Activated CD4-positive, alpha-beta T cell treated with anti-CD3 and anti-CD28 coated beads, Interleukin-2, amount 10 ng/mL, durations not matched to agents 24 days and 14 days (primary cell): ENCODE results near the gene PSMD6. TPM values are rescaled to one million over a fixed set of nuclear protein-coding genes. Genes with fewer than 3 reads are reported as not detected.

Experiments
- DNase-seq: peaks from one replicate; pipeline ENCODE4 v3.0.0; 2022
- H3K27ac Mint-ChIP-seq: one replicate; pipeline ENCODE4 v1.8.0; 2022; ENCODE audit warnings: mild to moderate bottlenecking, mixed read lengths
- H3K27me3 Mint-ChIP-seq: one replicate; pipeline ENCODE4 v1.8.0; 2022; ENCODE audit warnings: mixed read lengths
- H3K36me3 Mint-ChIP-seq: one replicate; pipeline ENCODE4 v1.8.0; 2022; ENCODE audit warnings: low read depth, mild to moderate bottlenecking, mixed read lengths
- H3K4me1 Mint-ChIP-seq: one replicate; pipeline ENCODE4 v1.8.0; 2021; ENCODE audit warnings: mixed read lengths
- H3K4me3 Mint-ChIP-seq: one replicate; pipeline ENCODE4 v1.8.0; 2022; ENCODE audit warnings: mild to moderate bottlenecking, moderate library complexity, mixed read lengths
- H3K9me3 Mint-ChIP-seq: one replicate; pipeline ENCODE4 v1.8.0; 2021; ENCODE audit warnings: mixed read lengths
- intact Hi-C: fragments of 100-400 bp; cut with micrococcal nuclease; formaldehyde crosslinking; loops from one replicate; pipeline ENCODE4 v1.15.1; 2023
- total RNA-seq: library from RNA; stranded (reverse); gene quantifications from 2 replicates; pipeline ENCODE4 v1.2.3, GENCODE V29; 2022

Gene PSMD6
- total RNA-seq, 1 donor from 2014 or later, result 146 TPM

- intact Hi-C loops, result loop anchor here (5.0 kb wide), 2 partner anchors 38 to 128 kb away; partner anchors contain the start of genes ATXN7 and THOC7
- peaks cover 73% of the 10 kb centered on the region for H3K36me3 Mint-ChIP-seq
- no peaks in the 10 kb centered on the region for H3K9me3 Mint-ChIP-seq
- no peak for DNase-seq
- no peak overlapping the region for H3K4me3 Mint-ChIP-seq
- H3K27me3 Mint-ChIP-seq, result no peaks in the 10 kb centered on the region
- peaks cover 31% of the 10 kb centered on the region for H3K4me1 Mint-ChIP-seq
- peak overlapping the region; percentile 70 for H3K27ac Mint-ChIP-seq
Observed at GRCh38 chr3:63990733-63991132, 32.6 kb downstream of the PSMD6 start.

DNA sequence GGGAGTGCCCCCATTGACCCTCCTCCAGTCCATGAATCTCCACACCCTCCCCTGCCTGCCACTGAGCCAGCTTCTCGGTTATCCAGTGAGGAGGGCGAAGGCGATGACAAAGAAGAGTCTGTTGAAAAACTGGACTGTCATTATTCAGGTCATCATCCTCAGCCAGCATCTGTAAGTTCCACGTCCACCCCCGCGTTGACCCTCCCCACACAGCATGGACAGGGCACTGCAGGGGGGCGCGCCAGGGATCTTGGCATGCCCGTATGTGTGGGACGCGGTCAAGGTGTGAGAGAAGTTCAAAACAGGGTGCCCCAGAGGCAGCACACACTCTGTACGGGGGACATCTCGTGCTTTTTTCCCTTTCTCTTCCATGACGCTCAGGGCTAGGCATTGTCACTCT is 33.1 kb downstream of the PSMD6 start:
- Mint-ChIP-seq H3K27me3 (no peaks in the 10 kb centered on the region), H3K9me3 (no peaks in the 10 kb centered on the region), H3K4me3 (no peak overlapping the region), H3K27ac (peak overlapping the region; percentile 60), H3K36me3 (peaks cover 73% of the 10 kb centered on the region), H3K4me1 (peaks cover 33% of the 10 kb centered on the region)
- intact Hi-C loops, result loop anchor here (5.0 kb wide), 2 partner anchors 38 to 128 kb away; partner anchors contain the start of genes ATXN7 and THOC7
- no peak for DNase-seq

DNA sequence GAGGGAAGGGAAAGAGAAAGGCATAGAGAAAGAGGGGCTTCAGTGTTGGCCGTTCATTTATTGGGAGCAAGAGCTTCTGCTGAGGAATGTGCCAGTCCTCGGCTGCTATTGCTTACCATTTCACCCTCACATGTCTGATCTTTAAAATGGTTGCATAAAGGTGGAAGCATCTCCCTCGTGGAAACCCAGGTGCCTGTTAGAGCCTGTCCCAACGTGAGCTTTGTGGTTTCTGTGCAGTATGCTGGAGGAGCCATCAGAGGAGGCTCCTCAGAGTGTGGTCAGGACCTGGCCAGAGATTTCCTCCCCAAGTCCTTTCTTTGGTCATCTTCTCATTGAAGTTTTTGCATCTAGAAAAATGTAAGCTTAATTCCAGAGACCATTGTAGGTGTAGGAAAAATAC is 34.4 kb downstream of the PSMD6 start:
- intact Hi-C loops, result no loop called here

GRCh38 chr3:63986831-63987230 is 36.5 kb downstream of the PSMD6 start:
- no peaks in the 10 kb centered on the region for H3K9me3 Mint-ChIP-seq
- peak overlapping the region; percentile 7 for H3K27ac Mint-ChIP-seq

More for the DNA sequence above, 34.4 kb downstream of the PSMD6 start:
- no peaks in the 10 kb centered on the region for H3K27me3 Mint-ChIP-seq
- peaks cover 75% of the 10 kb centered on the region for H3K36me3 Mint-ChIP-seq
- no peak for DNase-seq
- H3K9me3 Mint-ChIP-seq, result no peaks in the 10 kb centered on the region
- H3K4me3 Mint-ChIP-seq, result no peak overlapping the region
- no peak overlapping the region for H3K27ac Mint-ChIP-seq
- H3K4me1 Mint-ChIP-seq, result peaks cover 34% of the 10 kb centered on the region

DNA sequence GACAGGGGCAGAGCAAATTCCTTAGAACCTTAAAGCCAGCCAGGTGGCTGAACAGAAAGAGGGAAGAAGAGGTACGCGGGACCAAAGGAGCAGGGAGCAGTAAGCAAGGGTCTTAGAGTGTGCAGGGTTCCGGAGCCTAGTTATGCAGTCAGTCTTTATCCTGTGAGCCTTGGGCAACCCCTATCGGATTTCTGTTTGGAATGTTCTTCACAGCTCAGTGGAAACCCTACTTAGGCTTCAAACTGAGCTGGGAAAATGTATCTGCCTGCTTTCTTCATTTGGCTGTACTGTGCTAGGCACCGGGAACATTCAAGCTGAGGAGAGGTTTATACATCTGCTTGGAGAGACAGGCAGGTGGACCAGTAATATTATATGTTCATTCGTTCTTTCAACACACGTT is 37.1 kb downstream of the PSMD6 start:
- Mint-ChIP-seq H3K36me3 (peaks cover 75% of the 10 kb centered on the region), H3K9me3 (no peaks in the 10 kb centered on the region), H3K27me3 (no peaks in the 10 kb centered on the region), H3K4me3 (no peak overlapping the region), H3K27ac (peak overlapping the region; percentile 31), H3K4me1 (peaks cover 37% of the 10 kb centered on the region)
- intact Hi-C loops, result no loop called here
- no peak for DNase-seq

More at GRCh38 chr3:63986831-63987230, 36.5 kb downstream of the PSMD6 start:
- peaks cover 39% of the 10 kb centered on the region for H3K4me1 Mint-ChIP-seq
- no peak for DNase-seq
- no peak overlapping the region for H3K4me3 Mint-ChIP-seq
- no peaks in the 10 kb centered on the region for H3K27me3 Mint-ChIP-seq
- peaks cover 75% of the 10 kb centered on the region for H3K36me3 Mint-ChIP-seq
- intact Hi-C loops, result no loop called here

DNA sequence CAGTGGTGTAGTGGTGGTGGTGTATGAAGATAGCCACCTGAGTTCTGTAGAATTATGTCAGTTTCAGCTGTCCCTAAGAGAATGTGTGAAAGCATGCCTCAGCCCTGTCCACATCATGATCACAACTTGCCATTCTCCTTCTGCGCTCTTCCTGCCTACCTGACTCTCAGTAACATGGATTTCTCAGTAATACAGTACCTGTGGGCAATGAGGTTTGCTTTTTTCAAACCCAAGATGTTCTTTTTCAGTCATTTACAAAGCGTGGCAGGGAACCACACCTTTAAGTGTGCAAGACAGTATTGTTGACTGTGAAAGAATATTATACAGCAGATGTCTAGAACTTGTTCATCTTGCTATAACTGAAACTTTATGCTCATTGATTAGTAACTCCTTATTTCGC is 38.9 kb downstream of the PSMD6 start:
- no peak for DNase-seq
- intact Hi-C loops, result no loop called here
- Mint-ChIP-seq H3K4me1 (peaks cover 49% of the 10 kb centered on the region), H3K27ac (peak overlapping the region; percentile 65), H3K4me3 (no peak overlapping the region), H3K9me3 (no peaks in the 10 kb centered on the region), H3K27me3 (no peaks in the 10 kb centered on the region), H3K36me3 (peaks cover 73% of the 10 kb centered on the region)

DNA sequence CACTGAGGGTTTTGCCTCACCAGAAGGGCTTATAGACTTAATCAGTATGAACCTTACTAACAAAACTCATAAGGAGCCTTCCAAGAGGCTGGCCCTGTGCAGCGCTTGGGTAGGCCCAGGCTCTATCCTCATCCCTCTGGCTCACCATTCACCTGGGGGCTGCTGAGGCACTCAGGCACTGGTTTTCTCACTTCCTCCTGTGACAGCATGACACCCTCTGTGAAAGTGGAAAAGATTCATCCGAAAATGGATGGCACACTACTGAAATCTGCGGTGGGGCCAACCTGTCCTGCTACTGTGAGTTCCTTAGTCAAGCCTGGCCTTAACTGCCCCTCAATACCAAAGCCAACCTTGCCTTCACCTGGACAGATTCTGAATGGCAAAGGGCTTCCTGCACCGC is 41.3 kb downstream of the PSMD6 start:
- no peaks in the 10 kb centered on the region for H3K27me3 Mint-ChIP-seq
- intact Hi-C loops, result no loop called here
- H3K27ac Mint-ChIP-seq, result peak overlapping the region; percentile 48
- no peaks in the 10 kb centered on the region for H3K9me3 Mint-ChIP-seq
- H3K4me3 Mint-ChIP-seq, result no peak overlapping the region
- peaks cover 58% of the 10 kb centered on the region for H3K4me1 Mint-ChIP-seq
- peaks cover 55% of the 10 kb centered on the region for H3K36me3 Mint-ChIP-seq
- DNase-seq, result no peak

GRCh38 chr3:63980830-63981498 is 42.3 kb downstream of the PSMD6 start:
- DNase-seq, result no peak

GRCh38 chr3:63980019-63980418 is 43.3 kb downstream of the PSMD6 start:
- DNase-seq, result no peak
- Mint-ChIP-seq H3K4me3 (peak overlapping the region; percentile 77), H3K4me1 (peaks cover 62% of the 10 kb centered on the region), H3K27ac (peak overlapping the region; percentile 87), H3K27me3 (no peaks in the 10 kb centered on the region), H3K36me3 (peaks cover 46% of the 10 kb centered on the region), H3K9me3 (no peaks in the 10 kb centered on the region)
- intact Hi-C loops, result no loop called here

More at GRCh38 chr3:63980830-63981498, 42.3 kb downstream of the PSMD6 start:
- Mint-ChIP-seq H3K4me3 (no peak overlapping the region), H3K27ac (peak overlapping the region; percentile 22), H3K27me3 (no peaks in the 10 kb centered on the region), H3K4me1 (peaks cover 62% of the 10 kb centered on the region), H3K9me3 (no peaks in the 10 kb centered on the region), H3K36me3 (peaks cover 51% of the 10 kb centered on the region)
- intact Hi-C loops, result no loop called here

GRCh38 chr3:63979093-63979885 is 44.0 kb downstream of the PSMD6 start:
- peaks cover 46% of the 10 kb centered on the region for H3K36me3 Mint-ChIP-seq
- no peaks in the 10 kb centered on the region for H3K27me3 Mint-ChIP-seq

GRCh38 chr3:63977893-63978292 is 45.4 kb downstream of the PSMD6 start:
- peaks cover 65% of the 10 kb centered on the region for H3K4me1 Mint-ChIP-seq
- peaks cover 48% of the 10 kb centered on the region for H3K36me3 Mint-ChIP-seq
- intact Hi-C loops, result loop anchor here (2.0 kb wide), 1 partner anchor 17 kb away; no protein-coding TSS in a partner anchor
- no peaks in the 10 kb centered on the region for H3K27me3 Mint-ChIP-seq
- H3K4me3 Mint-ChIP-seq, result peak overlapping the region; percentile 64
- DNase-seq, result peak; percentile 61
- H3K9me3 Mint-ChIP-seq, result no peaks in the 10 kb centered on the region
- peak overlapping the region; percentile 6 for H3K27ac Mint-ChIP-seq

More at GRCh38 chr3:63979093-63979885, 44.0 kb downstream of the PSMD6 start:
- Mint-ChIP-seq H3K4me3 (peak overlapping the region; percentile 77), H3K9me3 (no peaks in the 10 kb centered on the region), H3K27ac (peak overlapping the region; percentile 87), H3K4me1 (peaks cover 61% of the 10 kb centered on the region)
- intact Hi-C loops, result loop anchor here (1.0 to 2.0 kb wide), 2 partner anchors 9 to 18 kb away; no protein-coding TSS in a partner anchor
- peak; percentile 66 for DNase-seq

- no peak for DNase-seq
- Mint-ChIP-seq H3K27me3 (no peaks in the 10 kb centered on the region), H3K9me3 (no peaks in the 10 kb centered on the region), H3K4me3 (no peak overlapping the region), H3K4me1 (peaks cover 68% of the 10 kb centered on the region), H3K36me3 (peaks cover 43% of the 10 kb centered on the region), H3K27ac (no peak overlapping the region)
- intact Hi-C loops, result no loop called here
Observed at GRCh38 chr3:63976872-63977200, 46.5 kb downstream of the PSMD6 start.

DNA sequence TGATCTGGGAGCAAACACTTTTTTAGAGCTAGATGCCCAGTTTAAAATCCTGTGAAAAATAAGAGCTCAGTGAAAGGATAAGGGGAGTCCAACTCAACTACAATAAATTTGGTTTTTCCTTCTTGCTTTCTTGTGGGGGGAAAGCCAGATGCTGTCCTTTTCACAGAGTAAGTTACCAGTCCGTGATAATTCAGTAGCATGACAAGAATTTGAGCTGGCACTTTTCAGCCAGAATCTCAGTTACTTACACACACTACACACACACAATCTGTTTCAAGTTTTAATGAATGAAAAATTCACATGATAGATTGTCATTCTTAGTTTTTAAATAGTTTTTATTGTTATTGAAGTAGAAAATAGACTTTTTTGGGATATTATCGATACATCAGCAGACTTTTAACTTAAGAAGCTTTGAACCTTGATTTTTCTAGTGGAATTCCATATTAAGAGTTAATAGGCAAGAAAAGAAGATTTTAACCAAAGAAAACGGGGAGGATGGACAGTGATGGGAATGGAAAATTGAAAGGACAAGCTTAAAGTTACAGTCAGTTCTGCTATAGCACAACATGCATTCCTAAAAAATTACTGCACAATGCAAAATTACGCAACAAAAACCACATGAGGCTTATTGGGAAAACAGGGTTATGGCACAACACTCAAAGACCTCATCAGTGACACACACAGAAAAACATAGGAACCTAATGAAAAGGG is 47.0 kb downstream of the PSMD6 start:
- no peak for DNase-seq
- peaks cover 40% of the 10 kb centered on the region for H3K36me3 Mint-ChIP-seq
- H3K27ac Mint-ChIP-seq, result no peak overlapping the region
- intact Hi-C loops, result no loop called here
- peaks cover 69% of the 10 kb centered on the region for H3K4me1 Mint-ChIP-seq
- no peak overlapping the region for H3K4me3 Mint-ChIP-seq
- no peaks in the 10 kb centered on the region for H3K9me3 Mint-ChIP-seq
- H3K27me3 Mint-ChIP-seq, result no peaks in the 10 kb centered on the region
